Activated CD4-positive, alpha-beta T cell treated with anti-CD3 and anti-CD28 coated beads, Interleukin-2, amount 10 ng/mL, durations not matched to agents 7 days and 5 days (primary cell): ENCODE results near the gene DPP10. TPM values are rescaled to one million over a fixed set of nuclear protein-coding genes. Genes with fewer than 3 reads are reported as not detected.

Experiments used
- CTCF ChIA-PET: fragments of 350-600 bp; sonication (Branson Sonifier 250); formaldehyde crosslinking; loops from one replicate; lab custom pipeline; 2021; ENCODE audit warnings: antibody characterized with exemption; lab: Charles Lee
- POLR2A ChIA-PET: fragments of 350-600 bp; sonication (Branson Sonifier 250); formaldehyde crosslinking; loops from one replicate; lab custom pipeline; 2021; ENCODE audit warnings: antibody characterized with exemption; lab: Charles Lee
- DNase-seq: peaks from one replicate; pipeline ENCODE4 v3.0.0-alpha.2; 2020
- H3K27ac Mint-ChIP-seq: one replicate; pipeline ENCODE4 v1.8.0; 2021; ENCODE audit warnings: mild to moderate bottlenecking, moderate library complexity, mixed read lengths
- H3K27me3 Mint-ChIP-seq: one replicate; pipeline ENCODE4 v1.8.0; 2021; ENCODE audit warnings: mixed read lengths
- H3K36me3 Mint-ChIP-seq: one replicate; pipeline ENCODE4 v1.8.0; 2021; ENCODE audit warnings: low read depth, mixed read lengths
- H3K4me1 Mint-ChIP-seq: one replicate; pipeline ENCODE4 v1.8.0; 2021; ENCODE audit warnings: mixed read lengths
- H3K4me3 Mint-ChIP-seq: one replicate; pipeline ENCODE4 v1.8.0; 2021; ENCODE audit warnings: mild to moderate bottlenecking, moderate library complexity, mixed read lengths
- H3K9me3 Mint-ChIP-seq: one replicate; pipeline ENCODE4 v1.8.0; 2021; ENCODE audit warnings: mixed read lengths
- total RNA-seq, 2 experiments: library from RNA; stranded (reverse); gene quantifications; one replicate each; pipeline ENCODE4 v1.2.3, GENCODE V29; 2021

The DPP10 gene
- total RNA-seq, 2 experiments from 2014 or later, result not detected

- H3K36me3 Mint-ChIP-seq, result no peaks in the 10 kb centered on the region
- CTCF ChIA-PET, result no interaction called here
- POLR2A ChIA-PET, result no interaction called here
- H3K9me3 Mint-ChIP-seq, result no peaks in the 10 kb centered on the region
- no peaks in the 10 kb centered on the region for H3K27me3 Mint-ChIP-seq
- DNase-seq, result no peak
- no peaks in the 10 kb centered on the region for H3K4me1 Mint-ChIP-seq
- H3K27ac Mint-ChIP-seq, result no peak overlapping the region
- no peak overlapping the region for H3K4me3 Mint-ChIP-seq
Measured at GRCh38 chr2:114769110-114769509, 326.7 kb downstream of the DPP10 start.

DNA sequence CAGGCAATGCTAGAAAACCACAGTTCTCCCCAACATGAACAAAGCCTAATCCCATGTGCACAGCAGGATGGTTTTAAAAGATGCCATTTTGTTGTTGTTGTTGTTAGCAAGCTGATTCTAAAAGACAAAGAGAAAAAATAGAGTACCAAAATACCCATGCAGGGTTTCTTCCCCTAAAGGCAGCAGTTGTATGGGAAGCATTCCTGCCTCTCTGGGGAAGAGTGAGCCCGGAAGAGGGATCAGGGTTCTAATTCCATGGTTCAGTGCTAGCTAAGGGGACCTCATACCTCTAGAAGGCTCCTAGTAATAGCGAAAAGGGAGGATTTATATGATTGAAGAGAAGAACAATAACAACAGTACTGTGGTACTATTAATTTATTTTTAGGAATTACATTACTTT lies 327.6 kb downstream of the DPP10 start:
- no peaks in the 10 kb centered on the region for H3K36me3 Mint-ChIP-seq
- ChIA-PET POLR2A (no interaction called here), CTCF (no interaction called here)
- no peaks in the 10 kb centered on the region for H3K9me3 Mint-ChIP-seq
- H3K4me1 Mint-ChIP-seq, result no peaks in the 10 kb centered on the region
- H3K4me3 Mint-ChIP-seq, result no peak overlapping the region
- H3K27me3 Mint-ChIP-seq, result no peaks in the 10 kb centered on the region
- no peak for DNase-seq
- H3K27ac Mint-ChIP-seq, result no peak overlapping the region

- H3K27me3 Mint-ChIP-seq, result no peaks in the 10 kb centered on the region
- POLR2A ChIA-PET, result no interaction called here
- no peaks in the 10 kb centered on the region for H3K36me3 Mint-ChIP-seq
Measured at GRCh38 chr2:114784046-114784445, 341.6 kb downstream of the DPP10 start.

GRCh38 chr2:114784890-114785583 lies 342.6 kb downstream of the DPP10 start:
- H3K36me3 Mint-ChIP-seq, result no peaks in the 10 kb centered on the region
- H3K27ac Mint-ChIP-seq, result no peak overlapping the region
- H3K4me1 Mint-ChIP-seq, result no peaks in the 10 kb centered on the region
- CTCF ChIA-PET, result no interaction called here
- H3K9me3 Mint-ChIP-seq, result no peaks in the 10 kb centered on the region
- POLR2A ChIA-PET, result no interaction called here
- DNase-seq, result no peak
- H3K27me3 Mint-ChIP-seq, result no peaks in the 10 kb centered on the region
- no peak overlapping the region for H3K4me3 Mint-ChIP-seq

More at GRCh38 chr2:114784046-114784445, 341.6 kb downstream of the DPP10 start:
- CTCF ChIA-PET, result no interaction called here
- Mint-ChIP-seq H3K4me3 (no peak overlapping the region), H3K27ac (no peak overlapping the region), H3K4me1 (no peaks in the 10 kb centered on the region), H3K9me3 (no peaks in the 10 kb centered on the region)
- no peak for DNase-seq

DNA sequence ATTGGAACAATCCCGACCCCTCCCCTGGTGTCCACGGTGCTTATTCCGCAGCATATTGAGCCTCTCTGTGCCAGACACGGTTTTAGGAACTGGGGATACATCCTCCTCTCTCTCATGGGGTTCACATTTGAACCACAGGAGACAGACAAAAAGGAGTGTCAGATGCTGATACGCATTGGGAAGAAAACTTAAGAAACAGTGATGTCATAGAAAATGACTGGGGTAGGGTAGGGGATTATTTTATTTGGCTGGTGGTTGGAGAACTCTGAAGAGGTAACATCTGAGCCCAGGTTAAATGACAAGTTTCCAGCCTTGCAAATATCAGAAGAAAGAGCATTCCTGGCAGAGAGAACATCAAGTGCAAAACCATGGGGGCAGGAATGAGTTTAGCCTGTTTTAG lies 344.5 kb downstream of the DPP10 start:
- Mint-ChIP-seq H3K4me1 (no peaks in the 10 kb centered on the region), H3K36me3 (no peaks in the 10 kb centered on the region), H3K27me3 (no peaks in the 10 kb centered on the region), H3K27ac (no peak overlapping the region), H3K9me3 (no peaks in the 10 kb centered on the region), H3K4me3 (no peak overlapping the region)
- DNase-seq, result no peak
- CTCF ChIA-PET, result no interaction called here
- POLR2A ChIA-PET, result no interaction called here

DNA sequence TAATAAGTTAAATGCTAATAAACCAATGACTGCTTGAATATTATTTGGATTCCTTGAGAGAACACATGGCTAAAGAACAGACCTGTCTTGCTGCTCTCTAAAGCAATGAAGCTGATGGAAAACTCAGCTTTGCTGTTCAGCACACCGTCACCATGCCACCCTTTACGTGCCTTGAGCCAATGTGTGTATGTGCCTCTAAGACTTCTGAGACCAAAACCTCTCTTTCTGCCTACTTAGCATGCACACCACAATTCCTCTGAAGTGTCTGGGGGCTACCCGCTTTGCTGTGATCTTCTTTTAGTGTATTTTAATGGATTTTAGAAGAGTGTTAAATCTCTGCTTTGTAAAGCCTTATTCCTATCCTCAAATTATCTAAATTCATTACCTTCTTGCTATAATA lies 345.0 kb downstream of the DPP10 start:
- Mint-ChIP-seq H3K4me1 (no peaks in the 10 kb centered on the region), H3K27ac (no peak overlapping the region), H3K9me3 (no peaks in the 10 kb centered on the region), H3K36me3 (no peaks in the 10 kb centered on the region), H3K4me3 (no peak overlapping the region), H3K27me3 (no peaks in the 10 kb centered on the region)
- POLR2A ChIA-PET, result no interaction called here
- no peak for DNase-seq
- CTCF ChIA-PET, result no interaction called here

DNA sequence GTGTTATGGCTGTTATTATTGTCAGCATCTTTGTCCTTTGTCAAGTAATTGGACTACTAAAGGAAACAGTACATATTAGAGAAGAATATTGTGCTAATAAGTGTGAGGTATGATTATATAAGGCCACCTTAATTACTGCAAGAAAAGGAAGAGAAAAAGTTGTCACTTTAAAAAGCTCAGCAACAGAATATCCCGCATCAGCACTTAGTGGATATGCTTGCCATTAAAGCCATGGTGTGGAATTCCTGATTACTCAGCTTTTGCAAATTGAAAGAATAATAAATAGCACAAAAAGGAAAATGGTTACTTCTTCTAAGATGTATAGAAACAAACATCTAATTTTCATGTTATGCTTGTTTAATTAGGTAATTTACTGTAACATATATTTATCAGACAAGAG lies 347.5 kb downstream of the DPP10 start:
- Mint-ChIP-seq H3K9me3 (no peaks in the 10 kb centered on the region), H3K27me3 (no peaks in the 10 kb centered on the region), H3K36me3 (no peaks in the 10 kb centered on the region), H3K4me3 (no peak overlapping the region), H3K27ac (no peak overlapping the region), H3K4me1 (no peaks in the 10 kb centered on the region)
- ChIA-PET CTCF (no interaction called here), POLR2A (no interaction called here)
- no peak for DNase-seq

GRCh38 chr2:114797540-114797939 lies 355.1 kb downstream of the DPP10 start:
- H3K36me3 Mint-ChIP-seq, result no peaks in the 10 kb centered on the region
- no peak overlapping the region for H3K4me3 Mint-ChIP-seq
- no peaks in the 10 kb centered on the region for H3K27me3 Mint-ChIP-seq
- no peaks in the 10 kb centered on the region for H3K9me3 Mint-ChIP-seq
- no peaks in the 10 kb centered on the region for H3K4me1 Mint-ChIP-seq
- no peak overlapping the region for H3K27ac Mint-ChIP-seq
- ChIA-PET CTCF (no interaction called here), POLR2A (no interaction called here)
- no peak for DNase-seq

DNA sequence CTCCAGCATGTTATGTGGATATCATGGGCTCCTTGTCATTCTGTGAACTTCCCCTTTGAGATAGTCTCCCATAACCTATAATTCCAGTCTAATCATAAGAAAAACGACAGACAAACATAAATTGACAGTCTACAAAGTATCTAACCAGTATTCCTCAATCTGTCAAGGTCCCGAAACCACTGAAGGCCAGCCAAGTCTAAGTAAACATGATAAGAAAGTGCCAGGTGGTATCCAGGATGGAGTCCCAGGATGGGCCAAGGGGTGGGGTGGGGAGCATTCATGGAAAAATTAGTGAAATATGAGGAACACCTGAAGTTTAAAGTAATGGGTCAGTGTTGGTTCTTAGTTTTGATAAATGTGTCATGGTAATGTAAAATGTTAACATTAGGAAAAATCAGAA lies 355.5 kb downstream of the DPP10 start:
- Mint-ChIP-seq H3K4me1 (no peaks in the 10 kb centered on the region), H3K9me3 (no peaks in the 10 kb centered on the region), H3K4me3 (no peak overlapping the region), H3K27ac (no peak overlapping the region), H3K27me3 (no peaks in the 10 kb centered on the region), H3K36me3 (no peaks in the 10 kb centered on the region)
- ChIA-PET POLR2A (no interaction called here), CTCF (no interaction called here)
- DNase-seq, result no peak

- no peak for DNase-seq
- Mint-ChIP-seq H3K27me3 (no peaks in the 10 kb centered on the region), H3K9me3 (no peaks in the 10 kb centered on the region), H3K27ac (no peak overlapping the region), H3K36me3 (no peaks in the 10 kb centered on the region), H3K4me3 (no peak overlapping the region), H3K4me1 (no peaks in the 10 kb centered on the region)
- ChIA-PET CTCF (no interaction called here), POLR2A (no interaction called here)
Measured at GRCh38 chr2:114800371-114800770, 357.9 kb downstream of the DPP10 start.

GRCh38 chr2:114805195-114805594 lies 362.8 kb downstream of the DPP10 start:
- no peaks in the 10 kb centered on the region for H3K4me1 Mint-ChIP-seq
- no peaks in the 10 kb centered on the region for H3K36me3 Mint-ChIP-seq
- no peak overlapping the region for H3K27ac Mint-ChIP-seq
- no peaks in the 10 kb centered on the region for H3K27me3 Mint-ChIP-seq
- CTCF ChIA-PET, result no interaction called here
- no peak for DNase-seq
- POLR2A ChIA-PET, result no interaction called here
- no peak overlapping the region for H3K4me3 Mint-ChIP-seq
- no peaks in the 10 kb centered on the region for H3K9me3 Mint-ChIP-seq

- Mint-ChIP-seq H3K9me3 (no peaks in the 10 kb centered on the region), H3K36me3 (no peaks in the 10 kb centered on the region), H3K27me3 (no peaks in the 10 kb centered on the region), H3K4me3 (no peak overlapping the region), H3K4me1 (no peaks in the 10 kb centered on the region), H3K27ac (no peak overlapping the region)
- DNase-seq, result no peak
- ChIA-PET CTCF (no interaction called here), POLR2A (no interaction called here)
Measured at GRCh38 chr2:114810092-114810491, 367.7 kb downstream of the DPP10 start.

GRCh38 chr2:114812261-114812660 lies 369.8 kb downstream of the DPP10 start:
- ChIA-PET CTCF (no interaction called here), POLR2A (no interaction called here)
- DNase-seq, result no peak
- H3K27ac Mint-ChIP-seq, result no peak overlapping the region
- no peaks in the 10 kb centered on the region for H3K9me3 Mint-ChIP-seq
- H3K27me3 Mint-ChIP-seq, result no peaks in the 10 kb centered on the region
- H3K4me1 Mint-ChIP-seq, result no peaks in the 10 kb centered on the region
- H3K4me3 Mint-ChIP-seq, result no peak overlapping the region
- no peaks in the 10 kb centered on the region for H3K36me3 Mint-ChIP-seq

- Mint-ChIP-seq H3K4me1 (no peaks in the 10 kb centered on the region), H3K27ac (no peak overlapping the region), H3K27me3 (no peaks in the 10 kb centered on the region), H3K4me3 (no peak overlapping the region), H3K9me3 (no peaks in the 10 kb centered on the region), H3K36me3 (no peaks in the 10 kb centered on the region)
- DNase-seq, result no peak
- POLR2A ChIA-PET, result interaction anchor here (0.6 kb wide), 1 partner anchor 384 kb away, joined by 3 read pairs; no protein-coding TSS in a partner anchor
- CTCF ChIA-PET, result interaction anchor here (0.7 kb wide), 1 partner anchor 101 kb away, joined by 3 read pairs; no protein-coding TSS in a partner anchor
Measured at GRCh38 chr2:114814355-114814754, 371.9 kb downstream of the DPP10 start.
